Measurements from ENCODE around the gene CARD9. TPM values are rescaled to one million over a fixed set of nuclear protein-coding genes. Genes with fewer than 3 reads are reported as not detected.
A peak's percentile ranks its signal among the peaks of the same experiment; 100 is the strongest.

Gene CARD9
- total RNA-seq, 1 donor from 2014 or later, result 10.0 TPM

DNA sequence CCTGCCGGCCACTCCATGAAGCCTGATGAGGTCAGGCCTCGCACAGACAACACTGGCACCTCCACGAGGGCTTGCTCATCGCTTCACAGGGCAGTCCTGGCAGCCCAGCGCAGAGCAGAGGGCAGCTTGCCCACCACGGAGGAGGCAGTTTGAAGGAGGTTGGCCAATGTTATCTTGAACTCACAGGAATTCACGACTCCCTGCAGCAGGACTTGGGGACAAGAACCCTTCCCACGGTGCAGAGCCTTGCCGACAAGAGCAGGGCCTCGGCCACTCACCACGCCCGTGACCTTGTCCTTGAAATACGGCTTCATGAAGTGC lies 21.5 kb upstream of the CARD9 start:
- TF ChIP-seq CTCF (IDR thresholded peaks at IDR 0.05), result no peak
- no peak overlapping the region for H3K27ac ChIP-seq
- H3K9me3 ChIP-seq, result no peaks in the 10 kb centered on the region
- intact Hi-C loops (cut with DNase I), result no loop called here
- H3K4me3 ChIP-seq, result no peak overlapping the region
- H3K4me1 ChIP-seq, result peaks cover 13% of the 10 kb centered on the region
- peaks cover 50% of the 10 kb centered on the region for H3K36me3 ChIP-seq
- ATAC-seq, result no peak
- DNase-seq, result no peak
- H3K27me3 ChIP-seq, result no peaks in the 10 kb centered on the region

DNA sequence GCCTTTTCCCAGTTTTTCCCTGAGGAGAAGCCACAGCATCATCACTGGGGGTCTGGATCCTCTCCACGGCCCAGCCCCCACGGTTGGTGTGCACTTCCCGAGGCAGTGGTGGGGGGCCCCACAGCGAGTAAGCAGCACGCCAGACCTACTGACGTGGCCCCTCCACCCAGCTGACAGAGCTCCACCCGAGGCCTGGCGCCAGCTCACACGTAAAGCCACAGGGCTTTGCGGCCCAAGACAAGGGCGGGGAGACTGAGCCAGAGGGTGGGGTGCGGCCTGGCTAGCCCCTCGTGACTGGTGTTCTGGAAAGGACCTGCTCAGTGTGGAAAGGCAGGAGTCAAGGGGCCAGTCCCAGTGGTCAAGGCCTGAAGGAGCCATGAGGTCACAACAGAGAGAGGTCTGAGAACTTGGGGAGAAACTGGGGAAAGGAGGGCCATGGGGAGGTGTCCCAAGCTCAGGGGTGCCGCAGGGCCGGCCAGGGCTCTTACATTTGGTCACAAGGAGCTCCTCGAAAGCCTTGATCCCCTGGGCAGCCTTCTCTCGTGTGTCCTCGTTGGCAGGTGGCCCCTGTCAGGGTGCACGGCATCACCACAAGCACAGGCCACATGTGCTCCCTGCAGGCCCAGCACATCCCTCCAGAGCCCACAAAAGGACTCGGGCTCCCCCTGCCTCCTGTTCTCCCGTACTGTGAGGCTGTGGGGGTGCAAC lies 21.0 kb upstream of the CARD9 start:
- no peak for TF ChIP-seq CTCF (IDR thresholded peaks at IDR 0.05)
- intact Hi-C loops (cut with DNase I), result no loop called here
- Histone ChIP-seq H3K27ac (no peak overlapping the region), H3K4me1 (peaks cover 12% of the 10 kb centered on the region), H3K9me3 (no peaks in the 10 kb centered on the region), H3K36me3 (peaks cover 50% of the 10 kb centered on the region), H3K27me3 (no peaks in the 10 kb centered on the region), H3K4me3 (no peak overlapping the region)
- ATAC-seq (no peak), DNase-seq (no peak)

DNA sequence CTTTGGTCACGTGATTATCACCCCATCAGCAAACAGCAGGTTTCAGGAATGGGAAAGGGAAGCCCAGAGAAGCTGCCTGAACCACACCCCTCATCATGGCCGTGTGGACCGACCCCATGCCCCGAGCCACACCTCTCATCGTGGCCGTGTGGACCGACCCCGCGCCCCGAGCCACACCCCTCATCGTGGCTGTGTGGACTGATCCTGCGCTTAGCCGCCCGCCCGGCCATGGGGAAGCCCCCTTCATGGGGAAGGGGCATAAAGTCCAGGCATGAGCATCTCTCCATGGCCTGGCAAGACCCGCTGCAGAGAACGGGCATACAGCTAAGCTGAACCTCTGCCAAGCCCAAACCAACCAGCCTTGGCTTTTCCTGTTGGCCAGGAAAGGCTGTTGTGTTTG lies 20.1 kb upstream of the CARD9 start:
- ATAC-seq, result no peak
- no peak for TF ChIP-seq CTCF (IDR thresholded peaks at IDR 0.05)
- Histone ChIP-seq H3K4me1 (peaks cover 3% of the 10 kb centered on the region), H3K27ac (no peak overlapping the region), H3K27me3 (no peaks in the 10 kb centered on the region), H3K36me3 (peaks cover 56% of the 10 kb centered on the region), H3K9me3 (no peaks in the 10 kb centered on the region), H3K4me3 (no peak overlapping the region)
- no peak for DNase-seq
- intact Hi-C loops (cut with DNase I), result no loop called here

DNA sequence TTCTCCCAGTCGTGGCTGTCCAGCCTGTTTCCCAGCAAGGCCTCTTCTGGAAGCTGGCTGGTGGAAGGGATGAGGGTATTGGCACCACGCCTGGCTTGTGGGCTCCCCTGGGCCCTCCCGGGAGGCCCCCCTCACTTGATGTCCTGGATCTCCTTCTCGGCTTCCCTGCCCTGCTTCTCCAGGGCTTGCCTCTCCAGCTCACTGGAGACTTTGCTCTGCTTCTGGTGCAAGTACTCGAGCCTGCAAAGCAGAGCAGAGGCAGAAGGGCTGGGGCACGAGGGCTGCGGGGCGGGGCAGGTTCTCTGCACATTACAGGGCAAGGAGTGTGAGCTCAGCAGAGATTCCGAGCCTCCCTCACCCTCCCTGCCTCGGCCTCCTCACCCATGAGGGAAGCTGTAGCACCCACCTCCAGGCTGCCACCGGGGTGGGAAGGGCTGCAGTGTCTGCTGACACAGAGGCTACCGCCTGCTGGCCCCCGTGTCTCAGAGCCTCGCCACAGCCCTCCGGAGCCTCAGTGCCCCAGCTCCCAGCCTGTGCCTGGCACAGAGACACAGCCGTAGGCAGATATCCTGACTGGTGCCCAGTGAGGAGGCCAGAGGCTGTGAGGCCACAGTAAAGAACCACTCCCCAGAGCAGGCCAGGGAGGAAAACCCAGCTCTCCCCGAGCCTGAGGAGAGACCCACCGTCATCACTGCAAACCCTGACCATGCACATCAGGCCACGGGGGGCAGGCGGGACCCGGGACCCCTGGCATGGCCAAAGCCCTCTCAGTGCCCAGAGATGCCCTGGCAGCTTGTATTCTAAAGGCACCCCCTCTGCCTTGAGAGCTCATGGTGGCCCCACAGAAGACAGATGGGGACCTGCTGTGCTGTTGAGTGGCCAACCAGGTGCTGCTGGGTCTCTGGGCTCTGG lies 19.3 kb upstream of the CARD9 start:
- ATAC-seq (no peak), DNase-seq (no peak)
- Histone ChIP-seq H3K9me3 (no peaks in the 10 kb centered on the region), H3K27me3 (no peaks in the 10 kb centered on the region), H3K27ac (no peak overlapping the region), H3K4me3 (no peak overlapping the region), H3K36me3 (peaks cover 62% of the 10 kb centered on the region), H3K4me1 (no peaks in the 10 kb centered on the region)
- TF ChIP-seq CTCF (IDR thresholded peaks at IDR 0.05), result no peak
- intact Hi-C loops (cut with DNase I), result no loop called here

- Histone ChIP-seq H3K36me3 (peaks cover 64% of the 10 kb centered on the region), H3K27ac (no peak overlapping the region), H3K9me3 (no peaks in the 10 kb centered on the region), H3K4me3 (no peak overlapping the region), H3K27me3 (no peaks in the 10 kb centered on the region), H3K4me1 (no peaks in the 10 kb centered on the region)
- no peak for ATAC-seq
- no peak for TF ChIP-seq CTCF (IDR thresholded peaks at IDR 0.05)
- intact Hi-C loops (cut with DNase I), result no loop called here
- DNase-seq, result peak; percentile 59
Observed at GRCh38 chr9:136391737-136392537, 18.5 kb upstream of the CARD9 start.

Measured in upper lobe of right lung (tissue), 1 donor.